ENCODE data around the gene SYNE2.

The SYNE2 gene

GRCh38 chr14:63875311-63875710, 22.5 kb downstream of the SYNE2 start:
- Histone ChIP-seq H3K9me3 (ENCODE audit: insufficient read depth, low read length) (no peaks in the 10 kb centered on the region), H3K27me3 (ENCODE audit: low read length) (no peaks in the 10 kb centered on the region), H3K79me2 (ENCODE audit: insufficient read depth, low read length) (peaks cover 97% of the 10 kb centered on the region), H4K20me1 (ENCODE audit: low read depth, low read length) (peaks cover 12% of the 10 kb centered on the region; the same call in 1 of the 2 replicates), H2AFZ (ENCODE audit: low read depth, low read length, severe bottlenecking) (no peak overlapping the region), H3K4me2 (ENCODE audit: low read depth, low read length, poor library complexity, severe bottlenecking) (no peak overlapping the region), H3K36me3 (ENCODE audit: low read length) (peaks cover 4% of the 10 kb centered on the region), H3K9me2 (replicated peaks; ENCODE audit: insufficient read depth, low read length) (no peaks in the 10 kb centered on the region), H3K4me3 (ENCODE audit: insufficient read depth, low read length, poor library complexity, severe bottlenecking) (no peak overlapping the region), H3F3A (ENCODE audit: insufficient read depth) (peaks cover 7% of the 10 kb centered on the region; the same call in 1 of the 2 replicates), H3K9ac (ENCODE audit: low read length) (no peak overlapping the region), H3K27ac (ENCODE audit: low read depth, low read length) (no peak overlapping the region)
- TF ChIP-seq EZH2phosphoT487 (conservative IDR thresholded peaks at IDR 0.05; ENCODE audit: low read length) = no peak
- no peak for TF ChIP-seq CTCF (IDR thresholded peaks at IDR 0.05; ENCODE audit: insufficient read depth, low read length, poor library complexity, severe bottlenecking)

- no peak overlapping the region for H3K9ac ChIP-seq (ENCODE audit: low read length)
- peak overlapping the region; percentile 15; the same call in 1 of the 2 replicates for H3K27ac ChIP-seq (ENCODE audit: low read depth, low read length)
- no peak overlapping the region for H3K4me3 ChIP-seq (ENCODE audit: insufficient read depth, low read length, poor library complexity, severe bottlenecking)
- peaks cover 99% of the 10 kb centered on the region for H3K79me2 ChIP-seq (ENCODE audit: insufficient read depth, low read length)
- no peak overlapping the region for H2AFZ ChIP-seq (ENCODE audit: low read depth, low read length, severe bottlenecking)
- H3K36me3 ChIP-seq (ENCODE audit: low read length) = peaks cover 8% of the 10 kb centered on the region
- H3K9me2 ChIP-seq (replicated peaks; ENCODE audit: insufficient read depth, low read length) = no peaks in the 10 kb centered on the region
- no peaks in the 10 kb centered on the region for H3K27me3 ChIP-seq (ENCODE audit: low read length)
- no peaks in the 10 kb centered on the region for H3K9me3 ChIP-seq (ENCODE audit: insufficient read depth, low read length)
- no peak overlapping the region for H3K4me2 ChIP-seq (ENCODE audit: low read depth, low read length, poor library complexity, severe bottlenecking)
- peaks cover 16% of the 10 kb centered on the region; the same call in 1 of the 2 replicates for H4K20me1 ChIP-seq (ENCODE audit: low read depth, low read length)
- H3F3A ChIP-seq (ENCODE audit: insufficient read depth) = peaks cover 7% of the 10 kb centered on the region; the same call in 1 of the 2 replicates
- no peak for TF ChIP-seq CTCF (IDR thresholded peaks at IDR 0.05; ENCODE audit: insufficient read depth, low read length, poor library complexity, severe bottlenecking)
- TF ChIP-seq EZH2phosphoT487 (conservative IDR thresholded peaks at IDR 0.05; ENCODE audit: low read length) = no peak
Measured at GRCh38 chr14:63877550-63877939, 24.7 kb downstream of the SYNE2 start.

DNA sequence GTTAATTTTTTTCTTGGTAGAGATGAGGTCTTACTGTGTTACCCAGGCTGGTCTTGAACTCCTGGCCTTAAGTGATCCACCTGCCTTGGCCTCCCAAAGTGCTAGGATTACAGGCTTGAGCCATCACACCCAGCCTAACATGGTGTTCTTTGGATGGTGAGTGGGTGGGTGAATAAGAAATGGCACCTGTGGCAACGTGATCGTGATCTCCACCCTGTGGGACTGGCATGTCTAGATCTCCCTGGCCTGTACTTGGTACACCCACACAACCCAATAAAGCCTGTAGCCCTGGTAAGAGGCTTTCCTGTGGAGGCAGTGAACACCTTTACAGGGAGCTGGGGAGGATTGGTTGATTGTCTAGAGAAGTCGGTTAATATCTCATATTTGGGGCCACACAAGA, 25.2 kb downstream of the SYNE2 start:
- Histone ChIP-seq H3K9me3 (ENCODE audit: insufficient read depth, low read length) (no peaks in the 10 kb centered on the region), H3K79me2 (ENCODE audit: insufficient read depth, low read length) (peaks cover 99% of the 10 kb centered on the region)

More for the DNA sequence above, 25.2 kb downstream of the SYNE2 start:
- no peak overlapping the region for H3K9ac ChIP-seq (ENCODE audit: low read length)
- no peak overlapping the region for H2AFZ ChIP-seq (ENCODE audit: low read depth, low read length, severe bottlenecking)
- no peak overlapping the region for H3K4me2 ChIP-seq (ENCODE audit: low read depth, low read length, poor library complexity, severe bottlenecking)
- H3K4me3 ChIP-seq (ENCODE audit: insufficient read depth, low read length, poor library complexity, severe bottlenecking) = no peak overlapping the region
- H3K27ac ChIP-seq (ENCODE audit: low read depth, low read length) = no peak overlapping the region
- H4K20me1 ChIP-seq (ENCODE audit: low read depth, low read length) = peaks cover 16% of the 10 kb centered on the region; the same call in 1 of the 2 replicates
- no peaks in the 10 kb centered on the region for H3K27me3 ChIP-seq (ENCODE audit: low read length)
- TF ChIP-seq EZH2phosphoT487 (conservative IDR thresholded peaks at IDR 0.05; ENCODE audit: low read length) = no peak
- no peak for TF ChIP-seq CTCF (IDR thresholded peaks at IDR 0.05; ENCODE audit: insufficient read depth, low read length, poor library complexity, severe bottlenecking)
- H3K9me2 ChIP-seq (replicated peaks; ENCODE audit: insufficient read depth, low read length) = no peaks in the 10 kb centered on the region
- H3K36me3 ChIP-seq (ENCODE audit: low read length) = peaks cover 4% of the 10 kb centered on the region
- peaks cover 2% of the 10 kb centered on the region; the same call in 1 of the 2 replicates for H3F3A ChIP-seq (ENCODE audit: insufficient read depth)

All from SU-DHL-6 (cell line).